T-cell (primary cell): ENCODE results near the gene SP8. TPM values are rescaled to one million over a fixed set of nuclear protein-coding genes. Genes with fewer than 3 reads are reported as not detected.

Experiments
- ATAC-seq, 4 experiments: fragments of 200-7000 bp in 3 of 4; fragments of 150-1000 bp in 1 of 4; cut with Tn5 transposase; replicated peaks in 1 of 4; 1 replicate in 3 of 4; 2 replicates in 1 of 4; pipeline ENCODE4 v1.10.0; 2021; ENCODE audit warnings: moderate library complexity in 3 of 4, mild to moderate bottlenecking in 2 of 4, moderate number of reproducible peaks in 1 of 4
- CTCF ChIA-PET, 2 donors: fragments of 300-600 bp; sonication (Branson Sonifier 250); formaldehyde crosslinking; loops; one replicate each; lab custom pipeline; 2022; ENCODE audit warnings: antibody characterized with exemption in 2 of 2; lab: Charles Lee
- POLR2A ChIA-PET, 2 donors: fragments of 300-600 bp; sonication (Branson Sonifier 250); formaldehyde crosslinking; loops; one replicate each; lab custom pipeline; 2022; ENCODE audit warnings: antibody characterized with exemption in 2 of 2; lab: Charles Lee
- DNase-seq, 35 experiments: peaks; one replicate each; pipeline versions ENCODE4 v3.0.0 to v3.0.0-alpha.2; 2013 to 2023
- H3K27ac ChIP-seq: one replicate; pipeline ENCODE4 v1.5.1; 2013; ENCODE audit warnings: low read length
- H3K27me3 ChIP-seq, 2 experiments: replicated peaks in 1 of 2; 1 replicate in 1 of 2; 2 replicates in 1 of 2; pipeline versions ENCODE4 v1.6.1 to v1.7.0; 2013; ENCODE audit warnings: low read length in 1 of 2, mixed read lengths in 1 of 2; ENCODE audit not compliant: control insufficient read depth in 2 of 2, insufficient read depth in 2 of 2; ENCODE audit errors: extremely low read depth in 1 of 2
- H3K36me3 ChIP-seq, 2 donors: 1 replicate in 1 of 2; 2 replicates in 1 of 2; pipeline versions ENCODE4 v1.6.1 to v1.7.0; 2013; ENCODE audit warnings: low read length in 1 of 2; ENCODE audit not compliant: control insufficient read depth in 2 of 2, insufficient read depth in 1 of 2; ENCODE audit errors: extremely low read depth in 1 of 2
- H3K4me1 ChIP-seq, 2 experiments: 1 replicate in 1 of 2; 2 replicates in 1 of 2; pipeline versions ENCODE4 v1.6.1 to v1.7.0; 2013; ENCODE audit warnings: low read length in 2 of 2, mixed read lengths in 1 of 2; ENCODE audit not compliant: insufficient read depth in 2 of 2, control insufficient read depth in 1 of 2; ENCODE audit errors: extremely low read depth in 1 of 2
- H3K4me3 ChIP-seq, 2 donors: 1 replicate in 1 of 2; 2 replicates in 1 of 2; pipeline versions ENCODE4 v1.5.1 to v1.7.0; 2013; ENCODE audit warnings: mild to moderate bottlenecking in 2 of 2, low read length in 1 of 2, moderate library complexity in 1 of 2; ENCODE audit not compliant: control insufficient read depth in 1 of 2; ENCODE audit errors: extremely low read depth in 1 of 2
- H3K9me3 ChIP-seq: 2 replicates; pipeline ENCODE4 v1.7.0; 2013
- H3K27ac Mint-ChIP-seq, 2 donors: one replicate each; pipeline ENCODE4 v1.8.0; 2020 to 2021; ENCODE audit warnings: mild to moderate bottlenecking in 2 of 2, mixed read lengths in 2 of 2
- H3K27me3 Mint-ChIP-seq, 2 donors: one replicate each; pipeline ENCODE4 v1.8.0; 2021 to 2022; ENCODE audit warnings: mixed read lengths in 2 of 2
- H3K36me3 Mint-ChIP-seq: one replicate; pipeline ENCODE4 v1.8.0; 2021; ENCODE audit warnings: mixed read lengths
- H3K4me1 Mint-ChIP-seq, 3 donors: one replicate each; pipeline ENCODE4 v1.8.0; 2020 to 2022; ENCODE audit warnings: mixed read lengths in 3 of 3, mild to moderate bottlenecking in 1 of 3
- H3K4me3 Mint-ChIP-seq, 3 donors: one replicate each; pipeline ENCODE4 v1.8.0; 2020 to 2022; ENCODE audit warnings: mild to moderate bottlenecking in 3 of 3, mixed read lengths in 3 of 3, moderate library complexity in 3 of 3
- H3K9me3 Mint-ChIP-seq, 3 donors: one replicate each; pipeline ENCODE4 v1.8.0; 2020 to 2022; ENCODE audit warnings: mixed read lengths in 3 of 3
- WGBS: methylation state at CpG from one replicate; pipeline ENCODE4 v1.1.5; 2013; ENCODE audit warnings: missing lambda C conversion rate; ENCODE audit not compliant: insufficient coverage; 5-methylcytosine and 5-hydroxymethylcytosine counted together
- total RNA-seq, 35 experiments: library from RNA in 6 of 35; stranded (reverse) in 6 of 35; fragments of 120-200 nt in 1 of 35; gene quantifications; one replicate each; pipeline versions ENCODE4 v1.2.1 to v1.2.4 and lab custom pipeline; 2013 to 2026

The SP8 gene
- total RNA-seq, 5 donors from 2014 or later (not counting 1 experiment from before 2014, with no cell fraction given): 0.18 TPM; not detected in 4

DNA sequence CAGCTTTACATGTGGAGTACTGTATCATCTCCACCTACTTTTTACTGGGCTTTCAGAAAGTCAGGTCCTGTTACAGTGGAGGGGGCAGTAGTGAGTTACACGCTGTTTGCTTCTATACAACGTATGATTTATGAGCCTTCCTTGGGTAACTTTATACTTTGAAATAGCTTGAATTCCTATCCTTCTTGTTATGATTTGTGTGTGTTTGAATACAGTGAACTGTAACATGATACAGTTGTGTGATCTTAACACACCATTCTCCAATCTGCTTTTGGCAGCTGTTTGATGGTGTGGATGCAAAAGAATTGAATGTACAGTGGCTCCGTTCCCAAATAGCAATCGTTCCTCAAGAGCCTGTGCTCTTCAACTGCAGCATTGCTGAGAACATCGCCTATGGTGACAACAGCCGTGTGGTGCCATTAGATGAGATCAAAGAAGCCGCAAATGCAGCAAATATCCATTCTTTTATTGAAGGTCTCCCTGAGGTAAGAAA, 41.7 kb downstream of the SP8 start:
- ChIA-PET POLR2A (no interaction called here), CTCF (no interaction called here)
- peaks cover 0 to 2% of the 10 kb centered on the region in 2 experiments for H3K27me3 ChIP-seq
- H3K9me3 ChIP-seq: no peaks in the 10 kb centered on the region
- 80% methylated on average over 1 of the region's 7 CpGs for WGBS
- Mint-ChIP-seq H3K27me3 (peaks cover 0 to 3% of the 10 kb centered on the region in 2 donors), H3K4me1 (no peaks in the 10 kb centered on the region), H3K27ac (no peak overlapping the region), H3K4me3 (no peak overlapping the region), H3K9me3 (no peaks in the 10 kb centered on the region), H3K36me3 (no peaks in the 10 kb centered on the region)
- no peak overlapping the region for H3K4me3 ChIP-seq
- H3K27ac ChIP-seq: no peak overlapping the region
- no peak for ATAC-seq
- no peaks in the 10 kb centered on the region for H3K36me3 ChIP-seq
- DNase-seq: no peak
- no peaks in the 10 kb centered on the region for H3K4me1 ChIP-seq

DNA sequence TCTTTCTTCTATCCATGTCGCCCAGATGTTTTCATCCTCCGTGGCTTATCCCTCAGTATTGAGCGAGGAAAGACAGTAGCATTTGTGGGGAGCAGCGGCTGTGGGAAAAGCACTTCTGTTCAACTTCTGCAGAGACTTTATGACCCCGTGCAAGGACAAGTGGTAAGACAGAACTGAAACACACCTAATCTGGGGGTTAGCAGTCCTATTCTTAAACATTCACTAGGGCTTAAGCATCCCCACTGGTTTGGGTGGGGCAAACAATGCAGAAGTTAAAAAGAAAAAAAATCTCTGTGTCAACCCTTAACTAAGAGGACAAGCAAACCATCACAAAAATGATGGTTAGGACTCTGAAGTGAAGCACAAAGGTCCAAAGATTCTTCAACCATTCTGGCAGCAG, 43.8 kb downstream of the SP8 start:
- Mint-ChIP-seq H3K9me3 (no peaks in the 10 kb centered on the region), H3K36me3 (no peaks in the 10 kb centered on the region), H3K4me3 (no peak overlapping the region), H3K27me3 (peaks cover 0 to 3% of the 10 kb centered on the region in 2 donors), H3K4me1 (no peaks in the 10 kb centered on the region), H3K27ac (no peak overlapping the region)
- WGBS: no CpG with 5 or more reads among the region's 5 CpGs
- ChIA-PET CTCF (interaction anchor here in 1 of 2 donors (0.6 kb wide), 1 partner anchor 36 kb away, joined by 3 read pairs; no protein-coding TSS in a partner anchor), POLR2A (no interaction called here)
- Histone ChIP-seq H3K4me3 (no peak overlapping the region), H3K27ac (no peak overlapping the region), H3K4me1 (no peaks in the 10 kb centered on the region), H3K9me3 (no peaks in the 10 kb centered on the region), H3K36me3 (no peaks in the 10 kb centered on the region), H3K27me3 (peaks cover 0 to 2% of the 10 kb centered on the region in 2 experiments)
- ATAC-seq (no peak), DNase-seq (no peak)

DNA sequence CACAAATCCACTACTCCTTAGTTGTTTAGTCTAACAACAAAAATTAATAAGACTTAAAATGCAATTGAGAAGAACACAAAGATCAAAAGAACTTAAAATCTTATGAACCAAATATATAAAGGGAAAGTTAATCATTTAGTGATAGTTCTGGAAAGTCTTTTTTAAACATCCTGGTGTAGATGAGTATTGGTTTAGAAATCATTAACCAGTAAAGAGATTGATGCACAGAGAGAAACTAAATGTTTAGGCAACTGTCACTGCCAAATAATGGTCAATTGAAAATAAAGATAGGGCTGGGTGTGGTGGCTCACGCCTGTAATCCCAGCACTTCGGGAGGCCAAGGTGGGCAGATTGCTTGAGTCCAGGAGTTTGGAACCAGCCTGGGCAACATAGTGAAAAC, 44.9 kb downstream of the SP8 start:
- Mint-ChIP-seq H3K4me3 (no peak overlapping the region), H3K9me3 (no peaks in the 10 kb centered on the region), H3K27ac (no peak overlapping the region), H3K4me1 (no peaks in the 10 kb centered on the region), H3K36me3 (no peaks in the 10 kb centered on the region), H3K27me3 (peaks cover 0 to 3% of the 10 kb centered on the region in 2 donors)
- no peak overlapping the region for H3K27ac ChIP-seq
- CTCF ChIA-PET: no interaction called here
- POLR2A ChIA-PET: no interaction called here
- DNase-seq: no peak
- H3K36me3 ChIP-seq: no peaks in the 10 kb centered on the region
- no peaks in the 10 kb centered on the region for H3K4me1 ChIP-seq
- no peaks in the 10 kb centered on the region for H3K9me3 ChIP-seq
- H3K27me3 ChIP-seq: peaks cover 0 to 2% of the 10 kb centered on the region in 2 experiments
- no peak for ATAC-seq
- H3K4me3 ChIP-seq: no peak overlapping the region
- no CpG with 5 or more reads among the region's 2 CpGs for WGBS

DNA sequence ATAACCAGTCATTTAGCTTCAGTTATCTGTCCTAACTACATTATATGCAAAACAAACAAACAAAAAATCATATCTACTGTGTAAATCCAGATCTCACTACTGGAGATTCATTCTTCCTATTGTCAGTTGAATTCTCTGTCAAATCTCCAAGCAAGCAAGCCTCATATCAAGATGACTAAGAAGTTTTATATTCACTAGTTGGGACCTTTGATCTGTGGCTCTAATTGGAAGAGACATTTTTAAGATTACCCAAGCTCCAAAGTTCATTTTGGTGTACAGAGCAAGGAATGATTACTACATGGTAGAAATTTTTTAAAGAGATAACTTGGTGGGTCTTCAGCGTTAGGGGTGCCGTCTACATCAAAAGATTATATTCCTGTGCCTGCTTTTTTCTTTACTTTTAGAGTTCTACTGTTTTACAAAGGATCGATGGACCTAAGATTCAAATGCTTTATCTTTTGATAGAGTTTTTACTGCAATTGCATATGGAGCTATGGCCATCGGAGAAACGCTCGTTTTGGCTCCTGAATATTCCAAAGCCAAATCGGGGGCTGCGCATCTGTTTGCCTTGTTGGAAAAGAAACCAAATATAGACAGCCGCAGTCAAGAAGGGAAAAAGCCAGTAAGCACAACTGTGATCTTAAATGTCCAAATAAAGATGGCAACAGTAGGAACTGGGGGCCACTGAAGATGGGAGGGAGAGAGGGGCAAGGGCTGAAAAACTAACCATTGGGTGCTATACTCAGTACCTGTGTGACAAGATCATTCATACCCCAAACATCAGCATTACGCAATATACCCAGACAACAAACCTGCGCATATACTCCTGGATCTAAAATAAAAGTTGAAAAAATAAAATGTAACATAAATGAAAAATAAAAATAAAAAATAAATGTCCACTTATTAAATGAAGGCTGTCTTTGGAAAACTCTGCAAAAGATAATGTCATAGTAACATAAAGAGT, 47.9 kb downstream of the SP8 start:
- ATAC-seq: no peak
- CTCF ChIA-PET: no interaction called here
- Mint-ChIP-seq H3K4me1 (no peaks in the 10 kb centered on the region), H3K4me3 (no peak overlapping the region), H3K27me3 (peaks cover 0 to 4% of the 10 kb centered on the region in 2 donors), H3K27ac (no peak overlapping the region), H3K36me3 (no peaks in the 10 kb centered on the region), H3K9me3 (peaks cover 0 to 8% (median 0%) of the 10 kb centered on the region in 3 donors)
- H3K4me3 ChIP-seq: no peak overlapping the region
- no peaks in the 10 kb centered on the region for H3K9me3 ChIP-seq
- POLR2A ChIA-PET: no interaction called here
- no peaks in the 10 kb centered on the region for H3K36me3 ChIP-seq
- 91% methylated on average over 7 of the region's 11 CpGs for WGBS
- no peaks in the 10 kb centered on the region for H3K27me3 ChIP-seq
- H3K4me1 ChIP-seq: no peaks in the 10 kb centered on the region
- DNase-seq: no peak
- no peak overlapping the region for H3K27ac ChIP-seq

DNA sequence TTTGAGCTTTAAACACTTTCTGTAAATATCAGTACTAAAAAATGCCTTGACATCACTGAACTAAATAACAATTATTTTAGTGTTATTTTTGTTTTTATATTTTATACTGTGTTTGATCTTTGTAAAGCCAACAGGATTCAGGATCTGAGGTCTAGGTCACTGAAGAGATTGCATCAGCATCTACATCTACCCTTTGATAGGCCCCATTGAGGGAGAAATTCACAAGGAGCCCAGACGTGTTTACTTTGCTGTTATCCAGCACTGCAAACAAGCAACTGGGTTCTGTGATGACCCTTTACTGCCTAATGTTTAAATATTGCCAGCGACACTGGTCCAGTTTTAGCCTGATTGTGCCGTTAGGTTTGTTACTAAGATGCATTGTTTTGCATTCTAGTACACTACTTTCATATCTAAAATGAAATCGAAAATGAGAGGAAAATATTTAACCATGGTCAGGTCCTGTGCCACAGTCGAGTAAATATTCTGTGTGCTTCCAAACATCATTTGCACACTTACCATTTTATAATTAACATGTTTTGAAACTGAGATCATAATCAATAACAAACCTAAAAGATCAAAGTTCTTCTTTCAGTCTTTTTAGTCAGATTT, 48.7 kb downstream of the SP8 start:
- no peak for ATAC-seq
- Mint-ChIP-seq H3K4me3 (no peak overlapping the region), H3K4me1 (no peaks in the 10 kb centered on the region), H3K9me3 (peaks cover 0 to 8% (median 0%) of the 10 kb centered on the region in 3 donors), H3K36me3 (no peaks in the 10 kb centered on the region), H3K27me3 (peaks cover 0 to 4% of the 10 kb centered on the region in 2 donors), H3K27ac (no peak overlapping the region)
- 90% methylated on average over 2 of the region's 5 CpGs for WGBS
- no peak for DNase-seq
- H3K27ac ChIP-seq: no peak overlapping the region
- no peaks in the 10 kb centered on the region for H3K36me3 ChIP-seq
- no peaks in the 10 kb centered on the region for H3K4me1 ChIP-seq
- CTCF ChIA-PET: no interaction called here
- no peaks in the 10 kb centered on the region for H3K9me3 ChIP-seq
- H3K4me3 ChIP-seq: no peak overlapping the region
- POLR2A ChIA-PET: interaction anchor here in 1 of 2 donors (0.6 kb wide), 1 partner anchor 14 kb away, joined by 4 read pairs; no protein-coding TSS in a partner anchor
- no peaks in the 10 kb centered on the region for H3K27me3 ChIP-seq

DNA sequence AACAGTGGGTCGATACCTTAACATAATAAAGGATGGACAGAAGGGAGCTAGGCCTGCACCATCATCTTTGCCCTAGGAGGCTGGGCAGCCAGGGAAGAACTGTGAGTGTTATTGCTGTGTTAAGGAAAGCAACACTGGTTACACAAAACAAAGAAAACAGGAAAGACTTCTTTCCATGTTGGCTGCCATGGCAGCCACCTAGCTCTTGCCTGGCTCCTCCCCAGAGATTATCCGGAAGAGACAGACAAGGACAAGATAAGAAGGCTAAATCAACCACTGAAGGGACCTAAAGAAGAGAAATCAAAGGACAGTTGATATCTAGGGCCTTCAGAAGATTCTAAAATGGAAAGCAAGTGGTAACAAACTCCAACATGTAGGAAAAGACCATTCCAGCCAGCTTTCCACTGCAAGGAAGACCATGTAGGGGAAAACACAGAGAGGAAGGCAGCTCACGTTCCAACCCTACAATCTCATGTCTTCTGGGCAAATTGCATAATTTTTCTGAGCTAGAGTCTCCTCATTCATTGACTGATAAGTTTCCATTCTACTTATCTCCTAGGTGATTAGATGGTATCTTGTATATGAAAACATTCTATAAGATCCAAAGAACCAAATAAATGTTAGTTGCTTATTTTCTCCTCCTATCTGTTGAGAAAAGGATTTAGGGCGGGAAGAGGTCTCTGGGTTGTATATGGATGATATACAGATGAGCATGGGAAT, 51.2 kb downstream of the SP8 start:
- CTCF ChIA-PET: interaction anchor here in 1 of 2 donors (0.7 to 0.9 kb wide), 2 partner anchors 11 to 1369 kb away, joined by 3 read pairs; no protein-coding TSS in a partner anchor

More for the DNA sequence above, 51.2 kb downstream of the SP8 start:
- H3K4me1 ChIP-seq: no peaks in the 10 kb centered on the region
- Mint-ChIP-seq H3K36me3 (no peaks in the 10 kb centered on the region), H3K27me3 (peaks cover 0 to 4% of the 10 kb centered on the region in 2 donors), H3K27ac (no peak overlapping the region), H3K9me3 (peaks cover 0 to 8% (median 0%) of the 10 kb centered on the region in 3 donors), H3K4me1 (no peaks in the 10 kb centered on the region), H3K4me3 (no peak overlapping the region)
- H3K9me3 ChIP-seq: no peaks in the 10 kb centered on the region
- ATAC-seq (no peak), DNase-seq (no peak)
- no peak overlapping the region for H3K4me3 ChIP-seq
- POLR2A ChIA-PET: no interaction called here
- 71% methylated on average over 1 of the region's 4 CpGs for WGBS
- H3K36me3 ChIP-seq: no peaks in the 10 kb centered on the region
- H3K27me3 ChIP-seq: no peaks in the 10 kb centered on the region
- no peak overlapping the region for H3K27ac ChIP-seq
